Kidney (tissue), 14 donors: ENCODE measurements around the gene ATP11A. TPM values are rescaled to one million over a fixed set of nuclear protein-coding genes. Genes with fewer than 3 reads are reported as not detected.
A peak's percentile ranks its signal among the peaks of the same experiment; 100 is the strongest.

Source experiments
- DNase-seq, 5 donors: peaks; one replicate each; pipeline ENCODE4 v3.0.0-alpha.2; 2013 to 2020
- FAIRE-seq: peaks from 2 replicates; lab custom pipeline; 2012; peaks lifted over from hg19 to GRCh38; lab: Jason Lieb, UNC
- H3K27ac ChIP-seq, 2 donors: one replicate each; pipeline ENCODE4 v1.7.0; 2013; ENCODE audit warnings: low read depth in 2 of 2, low read length in 2 of 2, inconsistent platforms in 1 of 2
- H3K27me3 ChIP-seq: one replicate; pipeline ENCODE4 v1.7.1; 2013; ENCODE audit warnings: low read length, inconsistent platforms; ENCODE audit not compliant: control insufficient read depth, insufficient read depth
- H3K36me3 ChIP-seq, 3 donors: one replicate each; pipeline versions ENCODE4 v1.7.0 to v1.7.1; 2013; ENCODE audit warnings: low read length in 3 of 3, control low read depth in 1 of 3, inconsistent platforms in 1 of 3; ENCODE audit not compliant: insufficient read depth in 3 of 3, control insufficient read depth in 2 of 3
- H3K4me1 ChIP-seq, 3 donors: one replicate each; pipeline versions ENCODE4 v1.7.0 to v1.7.1; 2013; ENCODE audit warnings: low read length in 3 of 3, inconsistent platforms in 1 of 3, low read depth in 1 of 3; ENCODE audit not compliant: control insufficient read depth in 2 of 3, insufficient read depth in 2 of 3
- H3K4me3 ChIP-seq, 3 donors: one replicate each; pipeline versions ENCODE4 v1.7.0 to v1.8.1; 2013; ENCODE audit warnings: low read length in 3 of 3, control low read depth in 1 of 3, inconsistent platforms in 1 of 3
- H3K9ac ChIP-seq, 3 donors: one replicate each; pipeline versions ENCODE4 v1.7.0 to v1.7.1; 2013; ENCODE audit warnings: low read length in 3 of 3, control low read depth in 1 of 3, inconsistent platforms in 1 of 3
- H3K9me3 ChIP-seq, 3 donors: one replicate each; pipeline versions ENCODE4 v1.7.0 to v1.7.1; 2013; ENCODE audit warnings: low read length in 3 of 3, control low read depth in 1 of 3, inconsistent platforms in 1 of 3; ENCODE audit not compliant: control insufficient read depth in 2 of 3, insufficient read depth in 1 of 3
- intact Hi-C: fragments of 100-400 bp; cut with DNase I; formaldehyde crosslinking; loops from one replicate; pipeline ENCODE4 v1.11.1; 2022
- polyA plus RNA-seq: library from polyadenylated mRNA; stranded (reverse); fragments of 350-450 nt; fragmentation: Illumina TruSeq; extraction: RNeasy Lipid Tissue Mini Kit (QIAGEN cat#74804); gene quantifications from one replicate; pipeline ENCODE4 v1.2.3, GENCODE V29; 2014; ENCODE audit warnings: low read depth, low replicate concordance; ENCODE audit not compliant: insufficient read depth
- total RNA-seq: library from RNA; stranded (reverse); fragmentation: NEBNext Ultra II Directional; extraction: Animal tissue kit (Norgen Biotek cat#: 25700); gene quantifications from one replicate; pipeline ENCODE4 v1.2.1, GENCODE V29; 2021
- TF ChIP-seq, protein P1 (sequence below): IDR thresholded peaks from 3 replicates; pipeline ENCODE4 v1.5.1; 2012; ENCODE audit warnings: mild to moderate bottlenecking, moderate library complexity, borderline replicate concordance; ENCODE audit not compliant: insufficient read depth; ENCODE audit errors: extremely low read depth
- donor health status: control.
- donor health status: control.
- donor health status: control.
- donor health status: control.
- donor health status: control.
- donor health status: DM: yes; HTN: yes; CAD: no.
- donor health status: Normal renal cell carcinoma (clear cell type).

ATP11A gene
- total and polyA plus RNA-seq, 2 donors from 2014 or later: 4.9 to 212 TPM

DNA sequence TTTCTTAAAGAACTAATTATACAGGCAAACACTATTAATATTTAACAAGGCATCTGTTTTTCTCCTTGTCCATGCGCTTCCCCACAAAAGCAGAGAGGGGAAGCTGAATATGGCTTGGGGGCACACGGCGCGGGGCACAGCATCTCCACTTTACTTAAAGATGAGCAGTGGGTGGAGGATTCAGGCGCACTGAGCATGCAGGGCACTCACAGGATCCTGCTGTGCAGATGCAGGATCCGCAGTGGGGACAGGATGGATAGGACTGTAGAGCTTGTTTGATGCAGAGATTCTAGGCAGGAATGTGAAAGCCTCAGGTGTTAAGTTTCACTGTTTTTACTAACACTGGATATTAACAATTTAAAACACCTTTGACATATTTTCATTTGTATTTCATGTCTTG lies 43.3 kb downstream of the ATP11A start:
- H3K4me1 ChIP-seq: peaks cover 0 to 5% (median 2%) of the 10 kb centered on the region in 3 donors
- no peaks in the 10 kb centered on the region for H3K36me3 ChIP-seq
- intact Hi-C loops: no loop called here
- TF ChIP-seq, protein P1, sequence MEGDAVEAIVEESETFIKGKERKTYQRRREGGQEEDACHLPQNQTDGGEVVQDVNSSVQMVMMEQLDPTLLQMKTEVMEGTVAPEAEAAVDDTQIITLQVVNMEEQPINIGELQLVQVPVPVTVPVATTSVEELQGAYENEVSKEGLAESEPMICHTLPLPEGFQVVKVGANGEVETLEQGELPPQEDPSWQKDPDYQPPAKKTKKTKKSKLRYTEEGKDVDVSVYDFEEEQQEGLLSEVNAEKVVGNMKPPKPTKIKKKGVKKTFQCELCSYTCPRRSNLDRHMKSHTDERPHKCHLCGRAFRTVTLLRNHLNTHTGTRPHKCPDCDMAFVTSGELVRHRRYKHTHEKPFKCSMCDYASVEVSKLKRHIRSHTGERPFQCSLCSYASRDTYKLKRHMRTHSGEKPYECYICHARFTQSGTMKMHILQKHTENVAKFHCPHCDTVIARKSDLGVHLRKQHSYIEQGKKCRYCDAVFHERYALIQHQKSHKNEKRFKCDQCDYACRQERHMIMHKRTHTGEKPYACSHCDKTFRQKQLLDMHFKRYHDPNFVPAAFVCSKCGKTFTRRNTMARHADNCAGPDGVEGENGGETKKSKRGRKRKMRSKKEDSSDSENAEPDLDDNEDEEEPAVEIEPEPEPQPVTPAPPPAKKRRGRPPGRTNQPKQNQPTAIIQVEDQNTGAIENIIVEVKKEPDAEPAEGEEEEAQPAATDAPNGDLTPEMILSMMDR: no peak
- no peak overlapping the region for H3K4me3 ChIP-seq
- no peak for FAIRE-seq
- H3K27ac ChIP-seq: no peak overlapping the region
- no peaks in the 10 kb centered on the region for H3K9me3 ChIP-seq
- H3K9ac ChIP-seq: no peak overlapping the region
- H3K27me3 ChIP-seq: no peaks in the 10 kb centered on the region
- peak in 1 of 5 donors; percentile 19 for DNase-seq

DNA sequence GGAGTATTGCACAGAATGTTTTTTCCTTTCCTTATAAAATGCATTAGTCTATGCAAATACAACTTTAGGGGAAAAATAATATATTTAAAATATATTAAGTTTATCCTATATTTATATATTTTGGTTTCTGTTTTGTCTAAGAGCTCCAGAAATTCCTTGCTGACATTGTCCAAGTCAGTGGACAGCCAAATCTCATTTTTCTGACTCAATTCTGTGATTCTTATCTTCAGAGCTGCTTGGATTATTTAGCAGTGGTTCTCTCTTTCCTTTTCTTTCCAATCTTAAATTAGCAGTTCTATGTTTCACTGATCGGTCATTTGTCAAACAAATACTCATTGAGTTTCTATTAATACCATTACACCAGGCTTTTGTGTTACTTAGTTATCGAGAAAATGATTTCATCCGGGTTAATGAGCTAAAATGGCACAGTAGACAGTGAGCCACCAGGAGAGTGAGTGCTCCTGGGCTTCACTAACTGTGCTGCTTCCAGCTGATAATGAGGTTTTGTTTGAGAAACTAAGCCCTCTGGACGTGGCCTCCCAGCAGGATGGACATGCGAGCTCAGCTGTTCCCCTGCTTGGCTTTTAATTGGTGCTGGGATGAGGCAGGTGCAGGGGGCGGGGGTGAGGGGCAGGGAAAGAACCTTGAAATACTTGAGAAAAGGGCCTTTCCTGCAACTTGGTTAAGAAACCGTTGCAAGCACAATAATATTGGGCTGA lies 44.0 kb downstream of the ATP11A start:
- Histone ChIP-seq H3K4me3 (no peak overlapping the region), H3K9ac (no peak overlapping the region), H3K9me3 (no peaks in the 10 kb centered on the region), H3K4me1 (peaks cover 0 to 5% (median 2%) of the 10 kb centered on the region in 3 donors), H3K27ac (no peak overlapping the region), H3K36me3 (no peaks in the 10 kb centered on the region), H3K27me3 (no peaks in the 10 kb centered on the region)
- intact Hi-C loops: no loop called here
- FAIRE-seq (no peak), DNase-seq (peak in 1 of 5 donors; percentile 37)
- TF ChIP-seq, protein P1: no peak

DNA sequence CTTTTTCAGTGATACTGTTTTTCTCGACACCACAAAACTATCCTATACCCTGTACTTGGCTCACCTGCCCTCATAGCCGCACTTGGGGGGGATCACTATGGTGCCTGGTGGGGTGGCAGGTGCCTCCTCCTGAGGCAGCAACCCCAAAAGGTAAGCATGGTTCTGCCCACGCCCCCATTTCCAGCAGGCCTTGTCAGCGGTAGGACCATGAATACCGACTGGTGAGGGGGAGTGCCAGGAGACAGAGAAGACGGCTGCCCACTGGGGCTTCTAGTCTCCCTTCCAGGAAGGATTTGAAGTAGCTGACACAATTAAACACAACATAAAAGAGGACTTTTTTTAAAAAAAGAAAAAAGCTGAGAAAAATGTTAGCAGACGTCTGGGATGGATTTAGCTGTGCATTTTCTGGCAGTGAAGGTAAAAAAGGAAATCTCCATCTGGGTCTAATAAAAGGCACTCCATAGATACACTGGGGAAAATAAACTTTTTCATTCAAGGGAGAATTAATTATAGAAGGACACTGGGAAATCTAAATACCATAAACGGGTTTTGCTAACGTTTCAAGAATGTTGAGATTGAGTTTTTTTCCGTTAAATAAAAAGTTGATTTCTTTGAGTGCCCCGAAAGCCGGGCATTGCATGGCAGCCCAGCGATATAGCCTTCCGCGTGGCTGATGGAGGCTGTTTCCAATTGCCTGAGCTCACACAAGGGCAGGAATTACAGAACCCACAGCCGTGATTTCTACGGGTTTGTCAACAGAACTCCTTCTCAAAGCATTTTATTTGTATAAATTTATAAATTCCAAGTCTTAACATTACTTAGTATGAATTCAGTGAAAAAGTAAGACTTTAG lies 45.1 kb downstream of the ATP11A start:
- no peaks in the 10 kb centered on the region for H3K9me3 ChIP-seq
- H3K36me3 ChIP-seq: no peaks in the 10 kb centered on the region
- H3K9ac ChIP-seq: no peak overlapping the region
- FAIRE-seq (no peak), DNase-seq (no peak)
- TF ChIP-seq, protein P1: no peak
- no peak overlapping the region for H3K27ac ChIP-seq
- H3K4me1 ChIP-seq: peaks cover 0 to 2% (median 2%) of the 10 kb centered on the region in 3 donors
- no peaks in the 10 kb centered on the region for H3K27me3 ChIP-seq
- H3K4me3 ChIP-seq: no peak overlapping the region
- intact Hi-C loops: no loop called here
